ENCODE data around the gene NBEA.

The NBEA gene

DNA sequence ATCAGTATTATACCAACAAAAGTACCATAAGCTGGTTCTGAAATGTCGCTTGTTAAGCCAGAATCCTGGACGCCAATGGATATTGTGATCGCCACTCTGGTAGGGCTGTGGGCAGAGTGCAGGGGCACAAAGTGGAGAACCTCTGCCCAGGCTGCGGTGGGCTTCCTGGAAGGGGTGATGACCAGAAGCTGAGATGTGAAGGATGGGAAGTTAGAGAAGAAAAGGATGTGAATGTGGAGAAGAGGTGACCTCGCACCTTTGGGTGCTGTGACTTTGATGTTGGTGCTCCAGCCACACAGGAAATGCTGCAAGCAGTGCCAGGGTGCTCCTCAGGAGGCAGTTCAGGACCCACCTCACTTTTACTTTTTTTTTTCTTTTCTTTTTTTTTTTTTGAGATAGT lies 742.4 kb downstream of the NBEA start:
- DNase-seq: no peak

DNA sequence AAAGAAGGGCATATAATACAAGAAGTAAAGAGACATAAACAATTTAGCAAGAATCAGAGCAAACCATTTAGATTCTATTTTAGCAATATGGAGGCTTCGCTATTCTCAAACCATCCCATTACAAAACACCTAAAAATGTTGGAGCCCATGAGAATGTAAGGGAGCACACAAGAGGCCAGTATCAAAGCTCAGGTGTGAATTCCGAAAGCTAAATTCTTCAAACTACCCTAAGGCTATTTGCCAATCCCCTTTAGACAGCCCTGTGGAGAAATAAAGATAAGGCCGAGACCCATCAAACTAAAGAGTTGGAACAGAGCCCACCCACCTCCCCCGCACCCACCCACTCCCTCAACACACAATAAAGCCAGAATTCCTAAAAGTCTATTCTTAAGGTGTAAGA lies 745.3 kb downstream of the NBEA start:
- no peak for DNase-seq

DNA sequence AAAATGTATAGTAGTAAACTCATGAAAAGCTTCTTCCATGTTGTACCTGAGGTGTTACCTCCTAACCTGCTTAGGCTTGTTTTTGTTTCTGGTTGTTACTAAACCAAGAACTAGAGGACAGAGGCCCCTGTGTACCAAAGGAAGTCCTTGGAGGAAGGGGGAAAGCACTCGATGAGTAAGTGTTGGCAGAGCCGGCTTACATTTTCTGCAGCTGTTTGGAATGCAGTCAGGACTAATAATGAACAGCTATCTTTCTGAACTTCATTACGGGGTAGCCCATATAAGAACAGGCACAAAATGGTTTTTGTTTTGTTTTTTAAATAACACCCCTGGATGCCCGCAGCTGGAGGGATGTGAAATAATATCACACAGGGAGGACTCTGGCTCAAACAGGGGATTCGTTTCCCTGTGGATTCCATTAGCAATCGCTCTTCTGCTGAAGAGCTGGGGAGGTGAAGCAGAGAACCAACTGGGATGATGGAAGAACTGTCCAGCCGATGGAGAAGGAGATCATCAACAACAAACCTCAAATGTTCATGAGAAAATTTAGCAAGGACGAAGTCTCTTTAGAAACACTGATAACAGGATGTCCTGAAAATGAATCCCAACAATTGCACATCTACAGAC lies 748.6 kb downstream of the NBEA start:
- no peak for DNase-seq

DNA sequence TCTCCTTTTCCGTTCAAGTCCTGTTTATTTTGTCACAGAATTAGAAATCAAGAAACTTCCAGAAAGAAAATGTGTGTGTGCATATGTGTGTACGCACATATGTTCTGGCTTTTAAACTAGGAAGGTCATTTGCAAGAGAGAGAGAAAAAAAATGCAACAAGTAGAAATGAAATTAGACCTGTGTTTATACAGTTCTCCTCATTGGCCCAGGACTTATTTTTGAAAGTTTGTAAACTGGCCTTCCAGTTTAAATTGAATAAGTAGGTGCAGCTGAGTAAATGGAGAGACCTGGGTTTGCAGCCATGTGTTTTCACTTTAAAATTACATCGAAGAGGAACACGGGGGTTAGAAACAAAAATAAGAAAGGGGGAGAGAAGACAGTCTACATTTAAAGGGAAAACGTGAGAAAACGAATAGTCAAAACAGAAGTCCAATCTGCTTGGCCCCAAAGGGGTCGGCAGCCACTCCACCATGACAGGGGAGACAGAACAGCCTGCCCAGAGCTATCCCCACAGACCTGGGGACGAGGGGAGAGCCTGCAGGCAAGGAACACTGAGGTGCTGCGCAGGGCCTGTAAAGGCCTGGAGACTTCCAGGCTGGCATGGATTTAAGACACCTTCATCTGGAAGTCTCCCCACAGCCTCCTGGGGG lies 751.2 kb downstream of the NBEA start:
- DNase-seq: no peak

DNA sequence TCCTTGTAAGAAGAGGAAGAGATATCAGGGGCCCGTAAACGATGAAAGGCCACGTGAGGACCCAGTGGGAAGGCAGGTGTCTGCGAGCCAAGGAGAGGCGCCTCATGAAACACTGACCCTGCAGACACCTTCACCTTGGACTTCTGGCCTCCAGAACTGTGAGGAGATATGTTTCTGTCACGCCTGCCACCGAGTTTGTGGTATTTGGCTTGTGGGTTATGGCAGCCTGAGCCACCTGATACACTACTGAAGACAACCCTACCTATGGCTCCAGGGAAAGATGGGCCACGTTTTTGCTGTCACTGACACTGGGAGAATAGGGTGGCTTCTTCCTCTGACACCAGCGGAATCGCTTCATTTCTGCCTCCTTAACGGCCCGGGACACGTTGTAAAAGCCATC lies 752.0 kb downstream of the NBEA start:
- no peak for DNase-seq

DNA sequence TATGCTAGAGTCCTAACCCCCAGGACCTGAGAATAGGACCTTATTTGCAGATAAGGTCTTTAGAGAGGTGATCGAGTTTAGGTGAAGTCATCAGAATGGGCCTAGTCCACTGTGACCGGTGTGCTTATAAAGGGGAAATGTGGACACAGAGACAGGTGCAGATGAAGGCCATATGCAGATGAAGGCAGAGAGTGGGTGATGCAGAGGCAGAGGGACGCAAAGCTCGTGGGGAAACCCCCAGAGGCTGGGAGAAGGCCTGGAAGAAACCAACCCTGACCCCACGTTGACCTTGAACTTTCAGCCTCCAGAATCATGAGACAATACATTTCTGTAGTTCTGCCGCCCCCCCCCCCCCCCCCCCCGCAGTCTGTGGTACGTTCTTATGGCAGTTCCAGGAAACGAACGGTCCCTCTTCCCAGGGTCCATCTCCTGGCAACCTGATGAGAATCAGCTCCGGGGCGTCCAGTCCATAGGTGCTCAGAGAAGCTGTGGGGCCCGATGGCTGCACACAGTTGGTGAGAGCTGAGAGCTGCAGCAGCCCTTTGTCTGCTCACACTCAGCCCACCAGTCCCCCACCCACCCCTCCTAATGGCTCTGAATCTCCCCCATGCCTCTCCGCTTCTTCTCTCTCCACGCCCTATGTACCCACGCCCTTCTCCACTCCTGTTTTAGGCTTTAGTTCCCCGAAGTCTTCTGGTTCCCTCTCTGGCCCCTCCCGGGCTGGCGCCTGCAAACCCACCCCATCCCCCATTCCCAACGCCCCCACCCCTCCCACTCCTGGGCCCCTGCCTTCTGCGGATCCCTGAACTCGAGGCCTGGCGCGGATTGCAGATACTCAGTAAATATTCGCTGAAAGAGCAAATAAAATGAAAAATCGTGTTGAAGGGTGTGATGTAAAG lies 752.7 kb downstream of the NBEA start:
- no peak for DNase-seq

DNA sequence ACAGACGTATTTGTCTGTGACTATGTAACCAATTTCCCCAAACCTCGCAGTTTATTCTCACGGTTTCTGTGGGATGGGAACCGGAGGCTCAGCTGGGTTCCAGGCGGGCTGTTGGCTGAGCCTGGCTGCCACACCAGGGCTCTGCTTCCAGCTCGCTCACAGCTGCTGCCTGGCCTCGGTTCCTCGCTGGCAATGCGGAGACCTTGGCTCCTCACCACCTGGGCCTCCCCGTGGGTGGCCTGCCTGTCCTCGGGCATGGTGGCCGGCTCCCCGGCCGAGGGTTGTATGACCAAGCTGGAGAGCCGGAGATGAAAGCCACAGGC lies 753.3 kb downstream of the NBEA start:
- DNase-seq: no peak

DNA sequence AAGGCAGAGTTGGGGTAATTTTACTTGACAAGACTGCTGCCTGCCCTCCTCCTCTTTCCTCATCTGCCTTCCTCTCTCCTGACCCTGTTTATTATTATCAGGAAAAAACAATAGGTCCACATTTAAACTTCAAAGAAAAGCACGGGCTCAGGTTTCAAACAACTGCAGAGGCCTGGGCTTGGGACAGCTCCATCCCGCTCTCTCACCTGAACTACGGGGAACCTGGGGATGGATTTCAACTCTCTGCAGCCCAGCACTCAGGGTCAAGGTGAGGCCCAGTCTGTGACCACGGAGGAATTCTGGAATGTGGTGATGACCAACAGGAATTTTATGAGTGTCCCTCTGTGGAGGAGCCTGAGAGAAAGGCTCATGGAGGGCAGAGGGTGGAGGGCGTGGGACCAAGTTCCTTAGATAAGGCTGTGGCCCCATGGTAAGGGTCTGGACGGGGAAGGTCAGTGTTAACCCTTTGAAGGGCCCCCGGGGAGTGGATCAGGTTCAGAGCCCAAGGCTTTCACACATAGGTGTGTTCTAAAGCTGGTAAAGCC lies 755.2 kb downstream of the NBEA start:
- no peak for DNase-seq

DNA sequence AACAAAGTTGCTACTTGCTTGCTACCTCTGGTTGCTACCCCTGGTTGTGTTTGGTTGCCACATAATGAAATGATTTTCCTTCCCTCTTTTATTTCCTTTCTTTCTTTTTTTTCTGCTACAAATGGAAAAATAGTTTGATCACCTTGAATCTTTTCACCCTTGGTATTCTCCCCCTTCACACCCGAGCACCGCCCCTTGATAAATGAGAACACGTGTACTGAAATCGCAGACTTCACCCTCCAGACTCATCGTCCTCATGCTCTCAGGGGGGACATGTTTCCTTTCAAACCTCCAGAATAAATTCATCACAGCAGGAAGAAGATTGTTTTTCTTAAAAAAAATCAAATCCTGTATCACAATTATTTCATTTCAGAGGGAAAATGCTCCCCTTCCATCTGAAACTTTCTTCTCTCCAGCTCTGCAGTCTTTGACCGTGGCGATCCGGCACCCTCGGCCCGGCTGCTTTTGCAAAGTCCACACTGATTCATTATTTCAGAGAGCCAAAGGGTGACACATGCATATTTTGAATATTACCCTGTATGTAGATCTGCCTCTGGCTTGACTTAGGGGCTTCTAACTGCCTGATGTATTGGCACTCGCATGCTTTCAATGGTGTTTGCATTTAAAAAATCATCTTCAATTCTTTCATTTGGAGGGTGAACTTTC lies 757.0 kb downstream of the NBEA start:
- DNase-seq: no peak

DNA sequence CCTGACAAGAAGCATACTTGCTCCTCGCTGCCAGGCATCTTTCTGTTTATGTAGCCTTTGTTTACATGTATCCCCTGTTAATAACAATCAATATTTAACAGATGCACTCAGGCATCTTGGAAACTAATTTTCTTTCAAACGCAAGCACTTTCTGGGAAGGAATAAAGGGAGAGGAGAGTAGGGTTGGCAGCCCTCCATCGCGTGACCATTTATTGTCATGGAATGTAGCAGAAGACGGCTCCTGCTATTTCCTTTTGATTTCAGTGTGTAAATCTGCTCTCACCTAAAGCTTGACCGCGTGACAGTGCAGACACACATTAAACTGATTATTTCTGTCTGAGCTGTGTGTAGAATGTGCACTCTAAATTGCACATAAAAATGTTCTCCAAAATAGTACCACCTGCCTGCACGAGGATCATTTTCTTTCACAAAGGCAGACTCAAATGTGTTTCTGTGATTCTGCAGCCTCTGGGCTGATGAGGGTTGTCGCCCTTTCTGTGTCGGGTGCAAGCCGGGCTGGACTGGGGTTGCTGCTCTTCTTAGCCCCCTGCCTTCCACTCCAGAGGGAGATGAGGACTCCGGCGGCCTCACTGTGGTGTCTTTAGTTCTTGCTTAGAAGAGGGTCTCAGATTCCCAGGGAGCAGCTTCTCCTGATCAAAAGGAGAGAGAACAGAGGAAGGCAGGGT lies 757.9 kb downstream of the NBEA start:
- DNase-seq: no peak

DNA sequence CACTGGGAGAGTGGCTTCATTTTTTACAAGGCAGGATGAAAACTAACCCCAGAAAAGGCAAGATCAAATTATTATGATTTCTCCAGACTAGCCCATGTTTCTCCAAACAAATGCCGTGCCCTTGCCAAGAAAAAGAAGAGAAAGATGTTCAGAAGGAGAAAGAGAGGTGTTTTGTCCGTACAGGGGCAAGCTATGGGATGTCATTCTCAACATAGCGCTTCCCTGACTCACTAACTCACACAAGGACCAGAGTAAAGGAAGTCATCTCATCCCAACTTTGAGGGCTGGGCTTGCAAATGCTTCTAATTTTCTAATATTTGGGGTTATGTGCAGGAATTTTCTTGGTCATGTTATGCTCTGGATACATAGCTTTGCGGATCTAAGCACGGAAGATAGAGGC lies 758.6 kb downstream of the NBEA start:
- no peak for DNase-seq

DNA sequence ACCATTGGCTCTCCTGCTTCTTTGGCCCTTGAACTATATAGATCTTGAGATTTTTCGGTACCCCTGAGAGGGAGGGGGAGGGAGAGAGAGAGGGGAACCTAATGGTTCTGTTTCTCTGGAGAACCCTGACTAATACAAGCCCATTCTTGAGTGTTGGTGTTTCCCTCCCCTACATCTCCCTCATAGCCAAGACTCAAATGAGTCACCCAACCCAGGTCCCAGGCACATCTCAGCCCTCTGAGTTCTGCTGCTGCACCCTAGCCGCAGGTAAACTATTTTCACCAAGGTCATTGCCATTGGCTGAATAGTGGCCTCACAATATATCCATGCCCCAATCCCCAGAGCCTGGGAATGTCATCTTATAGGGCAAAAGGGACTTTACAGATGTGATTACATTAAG lies 760.2 kb downstream of the NBEA start:
- DNase-seq: no peak

DNA sequence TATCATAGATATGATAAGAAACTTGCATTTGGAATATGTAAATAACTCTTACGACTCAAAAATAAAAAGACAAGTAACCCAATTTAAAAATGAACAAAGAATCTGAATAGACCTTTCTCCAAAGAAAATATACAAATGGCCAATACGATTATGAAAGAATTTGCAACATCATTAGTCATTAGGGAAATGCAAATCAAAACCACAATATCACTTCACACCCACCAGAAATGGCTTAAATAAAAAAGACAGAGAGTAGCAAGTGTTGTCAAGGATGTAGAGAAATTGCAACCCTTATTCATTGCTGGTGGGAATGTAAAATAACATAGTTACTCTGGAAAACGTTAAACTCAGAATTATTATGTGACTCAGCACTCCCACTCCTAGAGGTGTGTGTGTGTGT lies 761.0 kb downstream of the NBEA start:
- DNase-seq: no peak

DNA sequence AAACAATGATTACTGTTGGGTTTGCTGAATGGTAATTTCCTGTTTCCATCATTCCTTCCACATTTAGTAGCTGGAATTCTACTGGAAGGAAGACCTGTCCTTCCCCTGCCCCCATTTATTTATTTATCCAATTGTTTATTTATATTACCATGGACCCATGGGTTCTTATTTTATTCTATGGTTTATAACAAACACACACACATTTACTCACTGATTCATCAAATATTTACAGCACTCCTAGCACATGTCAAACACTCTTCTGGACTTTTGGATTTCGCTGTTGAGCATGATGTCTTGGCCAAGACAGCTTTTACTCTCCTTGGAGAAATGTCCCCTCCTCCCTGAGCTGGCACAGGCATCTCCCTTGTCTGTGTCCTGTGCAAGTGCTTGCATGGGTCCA lies 762.3 kb downstream of the NBEA start:
- no peak for DNase-seq

DNA sequence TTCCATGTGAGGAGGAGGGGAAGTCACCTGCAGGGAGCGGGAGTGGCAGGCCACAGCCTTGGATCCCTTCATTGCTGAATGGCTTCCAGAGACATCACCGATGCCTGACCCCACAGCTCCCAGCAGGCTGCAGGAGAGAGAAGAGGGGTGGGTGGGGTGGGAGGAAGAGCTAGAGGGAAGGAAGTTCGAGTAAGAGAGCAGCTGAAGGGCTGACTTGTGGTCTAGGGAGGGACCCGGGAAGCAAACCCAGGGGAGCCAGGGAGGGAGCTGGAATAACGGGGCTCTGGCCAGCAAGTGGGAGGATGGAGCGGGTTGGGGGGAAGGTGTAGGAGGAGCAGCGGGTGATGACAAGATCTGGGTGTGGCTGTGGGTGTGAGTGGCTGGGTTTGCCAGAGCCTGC lies 764.2 kb downstream of the NBEA start:
- no peak for DNase-seq

DNA sequence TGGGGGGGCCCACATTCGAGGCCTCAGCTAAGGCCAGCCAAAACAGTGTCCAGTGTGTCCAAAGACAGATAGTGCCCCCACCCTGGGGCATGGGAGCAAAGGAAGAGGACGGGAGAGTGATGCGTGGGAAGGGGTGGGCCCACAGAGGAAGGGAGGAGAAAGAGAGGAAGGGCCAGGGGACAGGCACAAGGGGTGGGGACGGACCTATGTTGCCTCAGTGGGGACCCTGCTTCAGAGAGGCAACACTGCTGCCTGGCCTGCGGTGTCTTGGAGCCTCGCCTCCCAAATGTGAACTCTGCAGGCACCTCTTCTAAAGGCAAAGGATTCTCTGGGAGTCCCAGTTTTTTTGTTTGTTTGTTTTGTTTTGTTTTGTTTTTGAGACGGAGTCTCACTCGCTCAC lies 764.7 kb downstream of the NBEA start:
- DNase-seq: no peak

DNA sequence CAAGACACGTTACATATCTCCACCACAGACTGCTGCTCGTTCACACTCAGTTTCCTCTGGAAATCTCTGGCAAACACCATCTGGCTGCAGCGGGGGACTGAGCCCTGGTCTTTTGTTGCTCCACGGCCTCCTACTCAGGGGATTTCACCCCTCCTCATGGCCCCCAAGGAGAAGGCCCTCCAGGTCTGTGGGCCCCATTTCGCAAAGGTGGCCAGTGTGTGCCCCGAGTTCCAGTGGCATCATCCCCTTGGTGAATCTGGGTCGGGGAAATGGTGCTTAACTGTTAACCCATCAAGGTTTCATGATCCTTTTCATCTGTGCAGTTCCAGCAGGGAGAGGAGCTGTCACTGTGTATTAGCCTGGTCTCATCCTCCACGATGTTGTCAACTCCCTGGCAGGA lies 769.8 kb downstream of the NBEA start:
- peak; percentile 29 for DNase-seq

DNA sequence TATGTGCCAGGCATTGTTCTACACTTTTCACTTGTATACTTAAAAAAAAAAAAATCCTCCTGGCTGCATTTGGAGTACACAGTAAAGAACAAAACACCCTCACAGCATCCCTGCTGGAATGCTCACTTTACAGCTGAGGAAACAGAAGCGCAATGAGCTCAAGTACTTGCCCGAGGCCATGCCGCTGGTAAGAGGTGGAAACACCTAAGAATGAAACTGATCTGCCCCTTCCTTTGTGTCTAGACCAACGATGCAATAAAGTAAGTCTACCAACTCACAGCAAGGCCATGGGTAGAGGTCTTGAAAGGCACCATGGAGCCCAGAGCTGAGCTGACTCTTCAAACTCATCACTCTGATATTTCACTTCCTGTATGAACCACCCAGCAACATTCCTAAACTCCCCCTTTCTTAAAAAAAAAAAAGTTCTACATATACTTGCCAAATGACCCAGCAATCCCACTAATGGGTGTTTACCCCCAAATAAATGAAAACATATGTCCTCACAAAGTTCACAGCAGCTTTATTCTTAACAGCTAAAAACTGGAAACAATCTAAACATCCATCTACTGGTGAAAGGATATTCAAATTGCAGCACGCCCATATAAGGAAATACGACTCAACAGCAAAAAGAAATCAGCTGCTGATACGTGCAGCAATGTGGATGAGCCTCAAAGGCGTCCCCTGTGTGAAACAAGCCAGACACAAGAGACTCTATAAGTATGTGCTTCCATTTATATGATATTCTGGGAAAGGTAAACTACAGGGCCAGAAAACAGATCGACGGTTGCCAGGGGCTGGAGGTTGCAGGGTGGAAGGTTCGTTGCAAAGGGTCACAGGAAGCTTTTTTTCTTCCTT lies 771.1 kb downstream of the NBEA start:
- peak; percentile 23 for DNase-seq

DNA sequence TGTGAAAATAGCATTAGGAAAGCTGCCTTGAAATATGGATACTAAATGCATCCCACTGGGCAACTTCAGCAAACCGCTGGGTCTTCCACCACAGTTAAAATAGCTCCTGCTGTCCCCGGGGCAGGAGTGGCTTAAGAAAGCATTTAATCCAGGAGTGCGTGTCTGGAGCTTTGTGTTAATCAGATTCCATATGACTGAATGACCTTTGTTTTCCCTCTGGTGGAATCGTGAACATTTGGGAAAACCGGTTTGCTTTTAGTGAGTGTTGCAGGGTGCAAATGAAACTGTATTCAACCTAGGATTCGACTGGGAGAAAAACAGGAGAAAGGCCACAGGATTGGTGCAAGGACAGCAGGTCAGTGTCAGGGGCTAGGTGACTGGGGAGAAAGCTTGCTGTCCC lies 772.1 kb downstream of the NBEA start:
- peak; percentile 96 for DNase-seq

DNA sequence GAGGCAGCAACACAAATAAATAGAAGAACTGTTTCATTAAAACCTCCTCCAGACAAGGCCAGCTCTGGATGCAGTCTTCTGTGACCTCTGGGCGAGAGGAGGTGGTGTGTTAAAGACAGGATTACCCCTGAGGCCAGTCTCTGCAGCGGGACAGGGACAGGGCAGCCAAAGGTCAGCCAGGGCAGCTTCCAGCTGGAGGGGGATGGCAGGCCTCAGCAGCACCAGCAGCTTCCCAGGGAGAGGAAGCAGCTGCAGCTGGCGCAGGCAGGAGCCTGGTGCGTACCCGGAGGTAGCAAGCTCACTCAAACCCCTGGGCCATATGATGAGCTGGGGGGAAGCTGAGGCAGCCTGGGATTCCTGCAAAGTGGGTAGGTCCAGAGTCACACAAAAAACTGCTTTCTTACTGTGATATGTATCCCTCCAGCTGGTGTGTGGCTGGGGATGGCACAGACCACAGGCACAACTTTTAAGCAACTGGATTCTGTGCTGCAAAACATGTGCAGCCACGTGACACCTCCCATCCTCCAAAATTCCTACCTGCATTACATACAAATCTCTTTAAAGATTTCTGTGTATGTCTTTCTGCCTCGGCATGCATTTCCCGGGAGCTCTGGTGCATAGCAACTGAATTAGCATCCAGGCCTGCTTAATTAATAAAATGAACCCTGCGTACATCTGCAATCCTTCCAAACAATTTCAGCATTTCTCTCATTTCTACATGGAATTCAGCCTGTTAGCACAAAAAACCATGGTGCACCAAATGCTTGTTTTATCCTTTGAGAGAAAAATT lies 772.7 kb downstream of the NBEA start:
- peak; percentile 72 for DNase-seq

DNA sequence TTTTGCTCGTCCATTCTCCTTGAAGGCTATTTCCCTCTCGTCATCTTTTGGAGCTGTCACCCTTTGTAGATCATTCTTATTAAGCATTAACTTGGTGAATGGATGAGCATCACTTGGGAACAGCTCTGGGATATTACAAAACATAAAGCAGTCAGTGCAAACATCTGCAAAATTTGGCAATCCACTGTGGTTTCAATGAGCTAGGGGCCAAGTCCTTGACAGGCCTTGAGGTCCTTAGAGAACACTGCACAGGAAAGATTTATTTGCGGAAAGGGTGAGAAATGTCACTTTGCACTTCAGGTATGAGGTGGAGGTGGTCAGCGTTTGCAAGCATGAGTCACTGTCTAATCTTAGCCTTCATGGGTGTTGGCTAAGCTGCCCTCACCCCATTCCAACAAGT lies 774.1 kb downstream of the NBEA start:
- no peak for DNase-seq

All from NCI-H82 (cell line).